Measurements from ENCODE around the gene TMEM151B. TPM values are rescaled to one million over a fixed set of nuclear protein-coding genes. Genes with fewer than 3 reads are reported as not detected.

TMEM151B gene
- polyA plus RNA-seq, 1 donor from 2014 or later, result 66.0 TPM

DNA sequence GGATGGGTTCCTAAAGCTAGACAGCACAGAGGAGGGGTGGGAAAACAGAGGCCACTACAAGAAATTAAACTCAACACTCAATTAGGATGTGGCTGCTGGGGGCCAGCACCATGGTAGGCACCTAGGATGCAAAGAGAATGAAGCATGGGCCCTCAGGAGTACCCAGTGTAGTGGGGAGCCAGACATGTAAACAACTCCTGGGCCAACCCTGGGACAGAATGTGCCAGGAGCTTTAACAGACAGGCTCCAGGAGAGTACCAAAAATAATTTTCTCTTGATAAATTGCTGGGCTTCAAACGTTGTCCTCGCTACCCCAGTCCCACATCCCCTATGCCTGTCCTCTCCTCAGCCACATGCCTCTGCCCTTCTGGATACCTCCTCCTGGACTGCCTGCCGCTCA lies 1.7 kb downstream of the TMEM151B start:
- peak overlapping the region; percentile 64 for H3K27ac ChIP-seq (ENCODE audit: low read length)

DNA sequence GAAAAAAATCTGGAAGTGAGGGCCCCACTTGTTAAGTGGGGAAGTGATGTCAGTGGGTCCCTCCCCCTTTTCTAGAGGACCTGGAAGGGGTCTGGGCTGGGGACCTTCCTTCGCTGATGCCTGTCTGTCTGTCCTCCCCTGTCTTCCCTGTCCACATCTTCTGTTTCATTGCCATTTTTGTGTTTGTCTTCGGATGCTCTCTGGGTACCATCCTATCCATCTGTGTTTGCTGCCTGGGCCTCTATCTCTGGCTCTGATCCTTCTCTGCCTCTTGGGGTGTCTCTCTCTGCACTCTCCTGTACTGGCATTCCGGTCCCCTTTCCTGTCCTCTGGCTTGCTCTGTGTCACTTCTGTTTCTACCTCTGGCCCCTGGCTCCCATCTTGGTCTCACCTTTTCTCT lies 2.3 kb downstream of the TMEM151B start:
- no peaks in the 10 kb centered on the region for H3K27me3 ChIP-seq (ENCODE audit: insufficient read depth, low read depth, low read length)
- peak overlapping the region; percentile 85 for H3K9ac ChIP-seq (ENCODE audit: low read length)
- no peaks in the 10 kb centered on the region for H3F3A ChIP-seq (ENCODE audit: insufficient read depth, low read length, poor library complexity, severe bottlenecking)
- peak overlapping the region; percentile 74 for H3K4me3 ChIP-seq (ENCODE audit: low read length)
- no peak for TF ChIP-seq MXI1 (conservative IDR thresholded peaks at IDR 0.05; ENCODE audit: poor library complexity, severe bottlenecking)
- TF ChIP-seq TAF1 (IDR thresholded peaks at IDR 0.05; ENCODE audit: low read depth), result no peak
- TF ChIP-seq, protein P1, sequence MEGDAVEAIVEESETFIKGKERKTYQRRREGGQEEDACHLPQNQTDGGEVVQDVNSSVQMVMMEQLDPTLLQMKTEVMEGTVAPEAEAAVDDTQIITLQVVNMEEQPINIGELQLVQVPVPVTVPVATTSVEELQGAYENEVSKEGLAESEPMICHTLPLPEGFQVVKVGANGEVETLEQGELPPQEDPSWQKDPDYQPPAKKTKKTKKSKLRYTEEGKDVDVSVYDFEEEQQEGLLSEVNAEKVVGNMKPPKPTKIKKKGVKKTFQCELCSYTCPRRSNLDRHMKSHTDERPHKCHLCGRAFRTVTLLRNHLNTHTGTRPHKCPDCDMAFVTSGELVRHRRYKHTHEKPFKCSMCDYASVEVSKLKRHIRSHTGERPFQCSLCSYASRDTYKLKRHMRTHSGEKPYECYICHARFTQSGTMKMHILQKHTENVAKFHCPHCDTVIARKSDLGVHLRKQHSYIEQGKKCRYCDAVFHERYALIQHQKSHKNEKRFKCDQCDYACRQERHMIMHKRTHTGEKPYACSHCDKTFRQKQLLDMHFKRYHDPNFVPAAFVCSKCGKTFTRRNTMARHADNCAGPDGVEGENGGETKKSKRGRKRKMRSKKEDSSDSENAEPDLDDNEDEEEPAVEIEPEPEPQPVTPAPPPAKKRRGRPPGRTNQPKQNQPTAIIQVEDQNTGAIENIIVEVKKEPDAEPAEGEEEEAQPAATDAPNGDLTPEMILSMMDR (IDR thresholded peaks at IDR 0.05; ENCODE audit: poor library complexity, severe bottlenecking), result no peak
- TF ChIP-seq EP300 (conservative IDR thresholded peaks at IDR 0.05; ENCODE audit: poor library complexity, severe bottlenecking), result no peak
- TF ChIP-seq POLR2AphosphoS5 (IDR thresholded peaks at IDR 0.05), result no peak
- TF ChIP-seq SMC3 (conservative IDR thresholded peaks at IDR 0.05; ENCODE audit: poor library complexity), result no peak
- TF ChIP-seq EZH2 (IDR thresholded peaks at IDR 0.05; ENCODE audit: borderline replicate concordance, insufficient read depth, low read length, poor library complexity, severe bottlenecking), result no peak
- TF ChIP-seq RAD21 (conservative IDR thresholded peaks at IDR 0.05), result no peak
- TF ChIP-seq, protein P2, sequence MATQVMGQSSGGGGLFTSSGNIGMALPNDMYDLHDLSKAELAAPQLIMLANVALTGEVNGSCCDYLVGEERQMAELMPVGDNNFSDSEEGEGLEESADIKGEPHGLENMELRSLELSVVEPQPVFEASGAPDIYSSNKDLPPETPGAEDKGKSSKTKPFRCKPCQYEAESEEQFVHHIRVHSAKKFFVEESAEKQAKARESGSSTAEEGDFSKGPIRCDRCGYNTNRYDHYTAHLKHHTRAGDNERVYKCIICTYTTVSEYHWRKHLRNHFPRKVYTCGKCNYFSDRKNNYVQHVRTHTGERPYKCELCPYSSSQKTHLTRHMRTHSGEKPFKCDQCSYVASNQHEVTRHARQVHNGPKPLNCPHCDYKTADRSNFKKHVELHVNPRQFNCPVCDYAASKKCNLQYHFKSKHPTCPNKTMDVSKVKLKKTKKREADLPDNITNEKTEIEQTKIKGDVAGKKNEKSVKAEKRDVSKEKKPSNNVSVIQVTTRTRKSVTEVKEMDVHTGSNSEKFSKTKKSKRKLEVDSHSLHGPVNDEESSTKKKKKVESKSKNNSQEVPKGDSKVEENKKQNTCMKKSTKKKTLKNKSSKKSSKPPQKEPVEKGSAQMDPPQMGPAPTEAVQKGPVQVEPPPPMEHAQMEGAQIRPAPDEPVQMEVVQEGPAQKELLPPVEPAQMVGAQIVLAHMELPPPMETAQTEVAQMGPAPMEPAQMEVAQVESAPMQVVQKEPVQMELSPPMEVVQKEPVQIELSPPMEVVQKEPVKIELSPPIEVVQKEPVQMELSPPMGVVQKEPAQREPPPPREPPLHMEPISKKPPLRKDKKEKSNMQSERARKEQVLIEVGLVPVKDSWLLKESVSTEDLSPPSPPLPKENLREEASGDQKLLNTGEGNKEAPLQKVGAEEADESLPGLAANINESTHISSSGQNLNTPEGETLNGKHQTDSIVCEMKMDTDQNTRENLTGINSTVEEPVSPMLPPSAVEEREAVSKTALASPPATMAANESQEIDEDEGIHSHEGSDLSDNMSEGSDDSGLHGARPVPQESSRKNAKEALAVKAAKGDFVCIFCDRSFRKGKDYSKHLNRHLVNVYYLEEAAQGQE (IDR thresholded peaks at IDR 0.05; ENCODE audit: borderline replicate concordance), result no peak
- H3K9me3 ChIP-seq (ENCODE audit: low read length), result no peaks in the 10 kb centered on the region
- no peak overlapping the region for H2AFZ ChIP-seq (ENCODE audit: low read depth, low read length)
- peaks cover 6% of the 10 kb centered on the region for H3K36me3 ChIP-seq (ENCODE audit: insufficient read depth, low read length)
- H4K20me1 ChIP-seq (ENCODE audit: insufficient read depth), result no peaks in the 10 kb centered on the region
- peaks cover 17% of the 10 kb centered on the region for H3K79me2 ChIP-seq (replicated peaks; ENCODE audit: insufficient read depth, low read length)
- no peak overlapping the region for H3K27ac ChIP-seq (ENCODE audit: low read length)
- H3K9me2 ChIP-seq (ENCODE audit: insufficient read depth, low read length), result no peaks in the 10 kb centered on the region
- peak overlapping the region; percentile 97 for H3K4me2 ChIP-seq (ENCODE audit: low read length)

More for the DNA sequence above, 1.7 kb downstream of the TMEM151B start:
- H3K9ac ChIP-seq (ENCODE audit: low read length), result peak overlapping the region; percentile 85
- no peaks in the 10 kb centered on the region for H3K9me2 ChIP-seq (ENCODE audit: insufficient read depth, low read length)
- no peaks in the 10 kb centered on the region for H3F3A ChIP-seq (ENCODE audit: insufficient read depth, low read length, poor library complexity, severe bottlenecking)
- peaks cover 6% of the 10 kb centered on the region for H3K36me3 ChIP-seq (ENCODE audit: insufficient read depth, low read length)
- no peak overlapping the region for H2AFZ ChIP-seq (ENCODE audit: low read depth, low read length)
- no peaks in the 10 kb centered on the region for H3K27me3 ChIP-seq (ENCODE audit: insufficient read depth, low read depth, low read length)
- no peaks in the 10 kb centered on the region for H4K20me1 ChIP-seq (ENCODE audit: insufficient read depth)
- H3K4me3 ChIP-seq (ENCODE audit: low read length), result peak overlapping the region; percentile 74
- H3K4me2 ChIP-seq (ENCODE audit: low read length), result peak overlapping the region; percentile 97
- TF ChIP-seq EP300 (conservative IDR thresholded peaks at IDR 0.05; ENCODE audit: poor library complexity, severe bottlenecking) (no peak), RAD21 (conservative IDR thresholded peaks at IDR 0.05) (no peak), MXI1 (conservative IDR thresholded peaks at IDR 0.05; ENCODE audit: poor library complexity, severe bottlenecking) (no peak), EZH2 (IDR thresholded peaks at IDR 0.05; ENCODE audit: borderline replicate concordance, insufficient read depth, low read length, poor library complexity, severe bottlenecking) (no peak), TAF1 (IDR thresholded peaks at IDR 0.05; ENCODE audit: low read depth) (no peak), POLR2AphosphoS5 (IDR thresholded peaks at IDR 0.05) (no peak)
- TF ChIP-seq, protein P2 (IDR thresholded peaks at IDR 0.05; ENCODE audit: borderline replicate concordance), result no peak
- no peaks in the 10 kb centered on the region for H3K9me3 ChIP-seq (ENCODE audit: low read length)
- peaks cover 17% of the 10 kb centered on the region for H3K79me2 ChIP-seq (replicated peaks; ENCODE audit: insufficient read depth, low read length)
